Smooth muscle cell (in vitro differentiated cells): ENCODE data around the gene NACC2. TPM values are rescaled to one million over a fixed set of nuclear protein-coding genes. Genes with fewer than 3 reads are reported as not detected.

Experiments
- DNase-seq: peaks from one replicate; lab custom pipeline; 2025; ENCODE audit not compliant: unreplicated experiment; lab: John Stamatoyannopoulos, UW
- H2AFZ ChIP-seq: fragments of 200-600 bp; sonication (generic); 2 replicates; pipeline ENCODE4 v1.6.0; 2016; ENCODE audit warnings: antibody characterized with exemption, low read depth, mild to moderate bottlenecking
- H3F3A ChIP-seq: fragments of 200-600 bp; sonication (generic); 2 replicates; pipeline ENCODE4 v1.6.0; 2017; ENCODE audit warnings: antibody characterized with exemption, low read depth
- H3K27ac ChIP-seq: fragments of 200-600 bp; sonication (generic); 2 replicates; pipeline ENCODE4 v1.5.1; 2016; ENCODE audit warnings: low read depth, mild to moderate bottlenecking
- H3K27me3 ChIP-seq: fragments of 200-600 bp; sonication (generic); 2 replicates; pipeline ENCODE4 v1.6.1; 2016; ENCODE audit warnings: low read depth, mild to moderate bottlenecking
- H3K36me3 ChIP-seq: fragments of 200-600 bp; sonication (generic); 2 replicates; pipeline ENCODE4 v1.5.1; 2016; ENCODE audit warnings: low read depth
- H3K4me1 ChIP-seq: fragments of 200-600 bp; sonication (generic); 2 replicates; pipeline ENCODE4 v1.5.1; 2016; ENCODE audit warnings: low read depth
- H3K4me2 ChIP-seq: fragments of 200-600 bp; sonication (generic); 2 replicates; pipeline ENCODE4 v1.6.0; 2016; ENCODE audit warnings: mild to moderate bottlenecking
- H3K4me3 ChIP-seq: fragments of 200-600 bp; sonication (generic); 2 replicates; pipeline ENCODE4 v1.5.1; 2016; ENCODE audit warnings: mild to moderate bottlenecking
- H3K79me2 ChIP-seq: fragments of 200-600 bp; sonication (generic); 2 replicates; pipeline ENCODE4 v1.6.0; 2016; ENCODE audit warnings: low read depth, mild to moderate bottlenecking
- H3K9ac ChIP-seq: fragments of 200-600 bp; sonication (generic); 2 replicates; pipeline ENCODE4 v1.6.0; 2016; ENCODE audit warnings: low read depth
- H3K9me3 ChIP-seq: fragments of 200-600 bp; sonication (generic); replicated peaks from 2 replicates; pipeline ENCODE4 v1.5.1; 2016; ENCODE audit warnings: low read depth
- H4K20me1 ChIP-seq: fragments of 200-600 bp; sonication (generic); 2 replicates; pipeline ENCODE4 v1.6.0; 2016; ENCODE audit warnings: low read depth
- CTCF ChIP-seq: fragments of 200-600 bp; sonication (generic); IDR thresholded peaks from 2 replicates; pipeline ENCODE4 v1.5.1; 2017; ENCODE audit warnings: borderline replicate concordance, mild to moderate bottlenecking, antibody characterized with exemption; ENCODE audit not compliant: insufficient read depth, poor library complexity, severe bottlenecking
- WGBS: methylation state at CpG from one replicate; pipeline ENCODE4 v1.1.7; 2016; ENCODE audit warnings: low lambda C conversion rate; 5-methylcytosine and 5-hydroxymethylcytosine counted together
- polyA plus RNA-seq: library from polyadenylated mRNA; unstranded; fragments of >200 nt; fragmentation: Nextera tagmentation; extraction: Ambion mirVana; gene quantifications from 2 replicates; pipeline ENCODE4 v1.2.1, GENCODE V29; 2016
- total RNA-seq: library from RNA; depleted of rRNA; stranded (reverse); fragments of >200 nt; gene quantifications from 2 replicates; pipeline ENCODE4 v1.2.3, GENCODE V29; 2014

NACC2 gene
- total and polyA plus RNA-seq, 2 experiments from 2014 or later, result 6.7 to 8.8 TPM

- no peaks in the 10 kb centered on the region for H3K36me3 ChIP-seq
- H3K27me3 ChIP-seq, result no peaks in the 10 kb centered on the region
- H3K27ac ChIP-seq, result no peak overlapping the region
- peaks cover 97% of the 10 kb centered on the region for H4K20me1 ChIP-seq
- H2AFZ ChIP-seq, result no peak overlapping the region
- no peak overlapping the region for H3K9ac ChIP-seq
- TF ChIP-seq CTCF, result no peak
- WGBS, result 96% methylated on average over 36 of the region's 44 CpGs
- H3F3A ChIP-seq, result no peaks in the 10 kb centered on the region
- H3K4me2 ChIP-seq, result no peak overlapping the region
- no peaks in the 10 kb centered on the region for H3K9me3 ChIP-seq
- no peak overlapping the region for H3K4me3 ChIP-seq
- no peak for DNase-seq
- H3K79me2 ChIP-seq, result peaks cover 79% of the 10 kb centered on the region
- H3K4me1 ChIP-seq, result no peaks in the 10 kb centered on the region
Measured at GRCh38 chr9:136045595-136046553, 49.2 kb downstream of the NACC2 start.

- peaks cover 89% of the 10 kb centered on the region for H4K20me1 ChIP-seq
Measured at GRCh38 chr9:136044971-136045594, 50.0 kb downstream of the NACC2 start.

GRCh38 chr9:136044207-136044970 is 50.7 kb downstream of the NACC2 start:
- over 99% methylated on average over 25 of the region's 25 CpGs for WGBS
- H3F3A ChIP-seq, result no peaks in the 10 kb centered on the region
- H3K4me2 ChIP-seq, result no peak overlapping the region
- peaks cover 83% of the 10 kb centered on the region for H3K79me2 ChIP-seq
- no peaks in the 10 kb centered on the region for H3K4me1 ChIP-seq
- peaks cover 4% of the 10 kb centered on the region for H3K9me3 ChIP-seq
- H3K9ac ChIP-seq, result no peak overlapping the region
- TF ChIP-seq CTCF, result no peak
- DNase-seq, result no peak
- no peak overlapping the region for H3K27ac ChIP-seq
- no peaks in the 10 kb centered on the region for H3K36me3 ChIP-seq
- H3K4me3 ChIP-seq, result no peak overlapping the region
- H4K20me1 ChIP-seq, result peaks cover 89% of the 10 kb centered on the region
- H2AFZ ChIP-seq, result no peak overlapping the region
- no peaks in the 10 kb centered on the region for H3K27me3 ChIP-seq

More at GRCh38 chr9:136044971-136045594, 50.0 kb downstream of the NACC2 start:
- TF ChIP-seq CTCF, result no peak
- 89% methylated on average over 16 of the region's 16 CpGs for WGBS
- DNase-seq, result no peak
- Histone ChIP-seq H3F3A (no peaks in the 10 kb centered on the region), H3K4me3 (no peak overlapping the region), H3K79me2 (peaks cover 79% of the 10 kb centered on the region), H3K4me2 (no peak overlapping the region), H3K27ac (no peak overlapping the region), H3K9me3 (no peaks in the 10 kb centered on the region), H3K36me3 (no peaks in the 10 kb centered on the region), H2AFZ (no peak overlapping the region), H3K9ac (no peak overlapping the region), H3K27me3 (no peaks in the 10 kb centered on the region), H3K4me1 (no peaks in the 10 kb centered on the region)
